Lower leg skin (tissue), 4 donors: ENCODE data around the gene MAPK9. TPM values are rescaled to one million over a fixed set of nuclear protein-coding genes. Genes with fewer than 3 reads are reported as not detected.

Experiments used
- DNase-seq, 2 donors: peaks; one replicate each; pipeline ENCODE4 v3.0.0-alpha.2; 2019; ENCODE audit warnings: low spot score in 2 of 2
- H3K4me3 ChIP-seq: fragments of 200-600 bp; sonication (generic); 2 replicates; pipeline ENCODE4 v1.5.1; 2017; ENCODE audit warnings: mild to moderate bottlenecking, low read depth; ENCODE audit not compliant: poor library complexity, severe bottlenecking
- POLR2A ChIP-seq, 2 donors: fragments of 450-650 bp; IDR thresholded peaks; one replicate each; pipeline ENCODE4 v1.6.1; 2016 to 2017; ENCODE audit warnings: antibody characterized with exemption in 2 of 2, mild to moderate bottlenecking in 1 of 2, moderate library complexity in 1 of 2
- WGBS, 2 donors: methylation state at CpG; one replicate each; pipeline ENCODE4 v1.1.5; 2018; 5-methylcytosine and 5-hydroxymethylcytosine counted together
- intact Hi-C: fragments of 100-400 bp; cut with DNase I; formaldehyde crosslinking; loops from one replicate; pipeline ENCODE4 v1.15.0; 2023; ENCODE audit warnings: low total_unique reads
- total RNA-seq, 4 donors: library from RNA; depleted of rRNA; stranded (reverse); fragments of >200 nt; gene quantifications; one replicate each; pipeline ENCODE4 v1.1.0, GENCODE V29; 2016
- TF ChIP-seq, protein P1 (sequence below), 3 donors: fragments of 450-650 bp; IDR thresholded peaks; one replicate each; pipeline ENCODE4 v1.5.1; 2016; ENCODE audit warnings: antibody characterized with exemption in 3 of 3, mild to moderate bottlenecking in 3 of 3, moderate library complexity in 2 of 3

MAPK9 gene
- total RNA-seq, 4 donors from 2014 or later, result 10.4 to 18.4 (median 15.4) TPM

DNA sequence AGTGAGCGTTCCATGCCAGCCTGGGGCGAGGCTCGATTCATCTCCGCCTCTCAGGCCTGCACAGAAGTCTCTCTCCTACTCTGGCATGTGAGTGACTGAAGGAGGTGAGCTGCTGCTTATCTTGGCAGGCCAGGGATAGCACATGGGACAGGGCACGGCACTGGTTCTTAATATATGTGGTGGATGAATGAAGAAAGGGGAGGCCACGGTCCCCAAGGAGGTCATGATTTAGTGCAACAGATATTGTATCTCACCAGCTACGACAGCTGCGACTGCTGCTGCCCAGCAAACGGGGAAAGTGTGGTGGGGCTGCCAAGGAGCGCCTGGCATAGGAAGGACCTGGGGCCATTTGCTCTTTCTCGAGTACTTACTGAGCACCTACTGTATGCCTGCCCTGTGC lies 19.3 kb upstream of the MAPK9 start:
- no peak overlapping the region for H3K4me3 ChIP-seq
- 90 to 95% methylated on average over 11 of the region's 11 CpGs for WGBS, 2 donors
- DNase-seq, result no peak
- intact Hi-C loops, result no loop called here
- TF ChIP-seq POLR2A (IDR thresholded peaks at IDR 0.05), result no peak
- TF ChIP-seq, protein P1, sequence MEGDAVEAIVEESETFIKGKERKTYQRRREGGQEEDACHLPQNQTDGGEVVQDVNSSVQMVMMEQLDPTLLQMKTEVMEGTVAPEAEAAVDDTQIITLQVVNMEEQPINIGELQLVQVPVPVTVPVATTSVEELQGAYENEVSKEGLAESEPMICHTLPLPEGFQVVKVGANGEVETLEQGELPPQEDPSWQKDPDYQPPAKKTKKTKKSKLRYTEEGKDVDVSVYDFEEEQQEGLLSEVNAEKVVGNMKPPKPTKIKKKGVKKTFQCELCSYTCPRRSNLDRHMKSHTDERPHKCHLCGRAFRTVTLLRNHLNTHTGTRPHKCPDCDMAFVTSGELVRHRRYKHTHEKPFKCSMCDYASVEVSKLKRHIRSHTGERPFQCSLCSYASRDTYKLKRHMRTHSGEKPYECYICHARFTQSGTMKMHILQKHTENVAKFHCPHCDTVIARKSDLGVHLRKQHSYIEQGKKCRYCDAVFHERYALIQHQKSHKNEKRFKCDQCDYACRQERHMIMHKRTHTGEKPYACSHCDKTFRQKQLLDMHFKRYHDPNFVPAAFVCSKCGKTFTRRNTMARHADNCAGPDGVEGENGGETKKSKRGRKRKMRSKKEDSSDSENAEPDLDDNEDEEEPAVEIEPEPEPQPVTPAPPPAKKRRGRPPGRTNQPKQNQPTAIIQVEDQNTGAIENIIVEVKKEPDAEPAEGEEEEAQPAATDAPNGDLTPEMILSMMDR (IDR thresholded peaks at IDR 0.05), result no peak

- WGBS, 2 donors, result 88 to 92% methylated on average over 8 of the region's 8 CpGs
- no peak for DNase-seq
- intact Hi-C loops, result no loop called here
- no peak overlapping the region for H3K4me3 ChIP-seq
- TF ChIP-seq, protein P1 (IDR thresholded peaks at IDR 0.05), result no peak
- no peak for TF ChIP-seq POLR2A (IDR thresholded peaks at IDR 0.05)
Measured at GRCh38 chr5:180306796-180307195, 14.9 kb upstream of the MAPK9 start.

DNA sequence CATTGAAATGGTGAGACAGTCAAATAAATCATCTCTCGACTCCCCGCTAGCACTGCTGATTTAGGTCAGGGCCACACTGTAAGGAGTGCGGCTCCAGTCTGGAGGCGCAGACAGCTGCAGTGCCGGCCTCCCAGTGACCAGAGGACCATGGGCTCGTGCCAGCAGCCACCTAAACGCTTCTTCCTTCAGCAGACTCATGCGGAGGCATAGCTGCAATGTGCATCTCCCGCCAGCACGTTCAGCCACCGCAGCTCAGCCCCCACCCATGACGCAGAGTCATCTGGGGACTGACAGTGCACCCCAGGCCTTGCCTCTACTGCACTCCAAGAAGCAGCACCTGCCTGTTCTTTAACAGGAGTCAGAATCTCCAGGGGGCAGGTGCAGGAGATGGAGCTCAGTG lies 13.6 kb upstream of the MAPK9 start:
- intact Hi-C loops, result no loop called here
- H3K4me3 ChIP-seq, result no peak overlapping the region
- TF ChIP-seq, protein P1 (IDR thresholded peaks at IDR 0.05), result no peak
- TF ChIP-seq POLR2A (IDR thresholded peaks at IDR 0.05), result no peak
- 86 to 93% methylated on average over 9 to 12 of the region's 12 CpGs for WGBS, 2 donors
- no peak for DNase-seq

GRCh38 chr5:180304431-180305375 lies 12.8 kb upstream of the MAPK9 start:
- intact Hi-C loops, result no loop called here
- WGBS, 2 donors, result 83 to 84% methylated on average over 17 to 18 of the region's 18 CpGs
- TF ChIP-seq, protein P1 (IDR thresholded peaks at IDR 0.05), result no peak
- TF ChIP-seq POLR2A (IDR thresholded peaks at IDR 0.05), result no peak
- H3K4me3 ChIP-seq, result no peak overlapping the region
- DNase-seq, result no peak

DNA sequence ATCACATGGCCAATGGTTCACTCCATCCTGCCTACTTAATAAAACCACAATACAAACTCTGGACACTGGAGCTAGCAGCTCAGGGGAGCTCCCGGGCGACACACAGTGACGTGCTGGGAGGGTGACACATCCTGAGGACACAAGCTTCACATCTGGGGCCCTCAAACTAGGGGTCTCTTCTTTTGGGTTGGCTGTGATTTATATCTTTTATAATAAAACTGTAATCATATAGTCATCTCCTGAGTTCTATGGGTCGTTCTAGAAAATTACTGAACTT lies 12.1 kb upstream of the MAPK9 start:
- intact Hi-C loops, result no loop called here
- WGBS, 2 donors, result 85 to 87% methylated on average over 4 of the region's 4 CpGs
- TF ChIP-seq POLR2A (IDR thresholded peaks at IDR 0.05), result no peak
- TF ChIP-seq, protein P1 (IDR thresholded peaks at IDR 0.05), result no peak
- H3K4me3 ChIP-seq, result no peak overlapping the region
- no peak for DNase-seq
